Stimulated activated CD8-positive, alpha-beta memory T cell treated with anti-CD3 and anti-CD28 coated beads, Interleukin-7, amount 100 ng/mL, for 1 hour (primary cell): ENCODE results near the gene GRIA4.

Experiments used
- DNase-seq, 2 donors: peaks; one replicate each; pipeline ENCODE4 v3.0.0-alpha.2; 2020; ENCODE audit warnings: low read depth in 2 of 2

The GRIA4 gene

DNA sequence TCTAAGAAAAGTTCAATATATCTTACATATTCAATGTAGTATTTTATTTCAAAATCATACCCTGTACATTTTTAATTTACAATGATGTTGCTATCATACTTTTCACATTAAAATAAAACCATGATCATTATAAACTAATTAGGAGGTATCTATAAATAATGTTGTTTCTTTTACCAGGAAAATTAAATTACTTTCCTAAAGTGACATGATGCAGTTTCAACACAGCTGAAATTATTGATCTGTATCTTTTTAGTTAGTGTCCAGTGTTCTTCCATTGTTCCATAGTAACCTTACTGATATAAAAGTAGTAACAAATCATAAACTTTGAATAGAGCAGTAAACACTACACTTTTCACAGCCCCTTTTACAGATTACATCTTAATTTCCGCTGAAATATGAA is 29.7 kb downstream of the GRIA4 start:
- no peak for DNase-seq

DNA sequence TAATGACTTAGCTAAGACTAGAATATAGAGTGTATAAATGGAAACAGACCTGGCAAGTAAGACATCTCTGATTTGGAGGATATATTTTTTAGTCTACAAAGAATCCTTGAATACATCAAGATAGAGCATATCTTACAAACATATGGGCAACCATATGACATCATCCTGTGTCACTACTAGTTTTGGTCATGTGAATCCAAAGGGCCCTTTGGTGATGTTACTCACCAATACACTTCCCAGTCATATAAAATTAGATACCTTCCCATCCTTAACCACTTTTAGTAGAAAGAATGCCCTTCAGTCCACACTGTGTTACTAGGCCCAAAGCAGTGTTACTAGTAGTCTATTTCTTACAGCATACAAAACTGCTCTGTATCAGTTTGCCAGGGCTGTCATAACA is 31.6 kb downstream of the GRIA4 start:
- DNase-seq = no peak

DNA sequence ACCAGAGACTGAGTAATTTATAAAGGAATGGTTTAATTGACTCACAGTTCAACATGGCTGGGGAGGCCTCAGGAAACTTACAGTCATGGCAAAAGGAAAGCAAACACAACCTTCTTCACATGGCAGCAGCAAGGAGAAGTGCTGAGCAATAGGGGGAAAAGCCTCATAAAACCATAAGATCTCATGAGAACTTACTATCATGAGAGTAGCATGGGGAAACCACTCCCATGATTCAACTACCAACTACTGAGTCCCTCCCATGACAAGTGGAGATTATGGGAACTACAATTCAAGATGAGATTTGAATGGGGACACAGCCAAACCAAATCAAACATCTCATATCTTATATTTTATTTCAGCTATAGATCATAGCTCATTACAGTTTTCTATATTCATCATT is 33.0 kb downstream of the GRIA4 start:
- DNase-seq = no peak

DNA sequence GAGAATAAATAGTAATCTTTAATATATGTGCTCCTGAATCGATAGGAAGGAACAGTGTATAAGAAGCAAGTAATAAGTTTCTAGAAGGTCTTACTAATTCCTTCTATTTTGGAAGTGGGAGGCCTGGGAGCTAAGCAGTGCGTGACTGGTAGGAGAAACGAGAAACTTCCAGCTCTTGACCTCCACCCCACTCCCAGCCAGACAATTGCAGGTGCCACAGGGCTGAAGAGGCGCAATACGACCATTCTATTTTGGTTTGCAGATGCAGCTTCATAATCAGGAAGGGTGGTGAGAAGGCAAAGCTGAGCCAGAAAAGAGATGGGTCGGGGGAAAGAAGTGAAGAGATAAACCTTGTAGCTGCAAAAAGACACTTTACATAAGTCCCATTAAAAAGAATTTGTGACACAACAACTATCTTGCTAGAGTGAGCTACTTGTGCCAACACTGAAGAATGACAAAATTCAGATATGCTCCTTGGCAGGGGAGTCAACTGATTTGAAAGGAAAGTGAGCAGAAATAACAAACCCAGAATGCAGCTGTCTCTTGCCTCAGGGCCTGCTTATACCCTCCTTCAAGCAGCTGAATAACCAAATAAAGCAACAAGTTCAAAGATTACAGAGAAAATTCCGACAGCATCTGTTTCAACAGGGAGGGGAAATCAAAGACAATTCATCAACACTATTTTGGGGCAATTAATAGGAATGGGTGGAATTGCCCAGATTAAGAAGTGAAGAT is 35.1 kb downstream of the GRIA4 start:
- no peak for DNase-seq

DNA sequence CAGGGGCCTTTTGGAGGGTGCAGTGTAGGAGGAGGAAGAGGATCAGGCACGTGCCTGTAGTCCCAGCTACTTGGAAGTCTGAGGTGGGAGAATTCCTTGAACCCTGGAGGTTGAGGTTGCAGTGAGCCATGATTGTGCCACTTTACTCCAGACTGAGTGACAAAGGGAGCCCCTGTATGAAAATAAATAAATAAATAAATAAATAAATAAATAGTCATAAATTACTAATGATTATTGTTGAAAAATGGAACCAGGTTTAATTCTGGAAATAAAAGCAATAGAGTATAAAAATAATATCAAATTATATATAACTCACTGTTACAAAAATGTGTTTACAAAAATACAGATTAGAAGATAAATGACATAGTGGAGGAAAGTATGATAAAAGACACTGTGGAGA is 37.9 kb downstream of the GRIA4 start:
- DNase-seq = no peak

DNA sequence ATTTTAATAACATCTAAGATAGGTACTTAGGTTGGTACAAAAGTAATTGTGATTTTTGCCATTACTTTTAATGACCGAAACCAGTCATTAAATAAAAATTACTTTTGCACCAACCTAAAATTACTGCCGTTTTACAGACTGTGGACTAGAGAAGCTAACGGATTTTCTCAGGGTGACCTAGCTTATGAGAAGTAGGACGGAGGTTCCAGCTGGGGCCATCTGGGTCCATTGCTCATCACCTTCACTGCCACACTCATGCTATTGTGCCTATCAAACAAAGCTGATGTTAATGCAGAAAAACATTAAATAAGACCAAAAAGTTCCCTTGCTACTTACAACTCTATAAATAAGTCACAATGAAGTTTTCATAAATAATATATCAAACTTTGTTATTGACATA is 38.9 kb downstream of the GRIA4 start:
- DNase-seq = no peak

DNA sequence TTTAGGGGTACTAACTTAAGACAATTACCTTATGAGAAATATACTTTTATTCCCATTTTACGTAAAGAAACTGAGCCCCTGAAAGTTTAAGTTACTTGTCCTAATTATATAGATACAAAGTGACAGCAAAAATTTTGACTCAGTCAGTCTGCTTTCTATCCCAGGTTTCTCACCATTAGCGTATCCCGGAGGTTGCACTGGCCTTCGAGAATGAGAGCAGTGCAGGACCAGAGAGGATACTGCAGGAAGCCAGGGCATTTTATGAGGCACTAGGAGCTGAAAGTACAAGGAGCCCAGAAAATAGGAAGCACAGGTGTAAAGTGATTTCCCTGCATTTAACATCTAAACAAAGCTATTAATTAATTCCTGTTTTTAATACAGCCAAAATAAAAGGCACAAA is 55.4 kb downstream of the GRIA4 start:
- DNase-seq = no peak

DNA sequence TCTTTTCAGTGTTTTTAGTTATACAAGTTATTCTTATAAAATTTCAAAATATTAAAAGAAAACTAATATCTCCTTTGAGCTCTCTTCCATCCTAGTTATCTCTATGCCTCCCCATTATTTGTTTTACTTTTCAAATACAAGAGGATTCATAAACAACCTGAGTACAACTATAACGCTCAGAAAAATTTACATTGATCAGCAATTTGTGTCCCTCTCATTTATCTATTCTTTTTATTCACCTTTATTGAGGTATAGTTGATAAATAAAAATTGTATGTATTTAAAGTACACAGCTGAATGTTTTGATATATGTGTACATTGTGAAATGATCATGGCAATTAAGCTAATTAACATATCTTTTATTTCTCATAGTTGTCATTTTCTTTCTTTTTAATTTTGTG is 57.6 kb downstream of the GRIA4 start:
- DNase-seq = no peak

DNA sequence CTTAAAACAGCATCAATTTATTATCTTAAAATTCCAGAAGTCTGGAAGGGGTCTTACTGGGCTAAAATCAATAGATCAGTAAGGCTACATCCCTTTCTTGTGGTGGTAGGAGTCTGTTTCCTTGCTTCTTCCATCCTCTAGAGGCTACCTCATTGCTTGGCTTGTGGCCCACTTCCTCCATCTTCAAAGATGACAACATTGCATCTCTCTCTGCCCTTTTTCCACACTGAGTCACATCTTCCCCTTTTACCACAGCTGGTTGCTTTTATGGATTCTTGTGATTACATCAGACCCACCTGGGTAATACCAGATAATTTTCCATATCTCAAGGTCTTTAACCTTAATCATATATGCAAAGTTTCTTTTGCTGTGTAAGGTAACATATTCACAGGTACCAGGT is 60.9 kb downstream of the GRIA4 start:
- no peak for DNase-seq

DNA sequence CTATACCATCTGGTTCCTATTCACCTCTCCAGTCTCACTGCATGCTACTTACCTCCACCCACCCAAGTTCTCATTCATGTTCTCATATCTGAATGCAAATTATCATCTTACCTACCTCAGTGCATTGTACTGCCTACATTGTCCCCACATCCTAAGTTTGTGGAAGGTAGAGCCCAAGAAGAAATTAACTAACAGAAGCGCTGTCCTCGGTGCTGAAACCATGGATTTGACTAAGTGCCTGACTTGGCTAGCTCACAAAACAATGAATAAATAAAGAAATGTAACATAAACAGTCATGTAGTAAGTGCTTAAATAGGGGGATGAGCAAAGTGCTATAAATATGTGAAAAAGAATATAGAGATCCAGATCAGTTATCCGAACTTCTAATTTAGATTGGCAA is 63.2 kb downstream of the GRIA4 start:
- no peak for DNase-seq

DNA sequence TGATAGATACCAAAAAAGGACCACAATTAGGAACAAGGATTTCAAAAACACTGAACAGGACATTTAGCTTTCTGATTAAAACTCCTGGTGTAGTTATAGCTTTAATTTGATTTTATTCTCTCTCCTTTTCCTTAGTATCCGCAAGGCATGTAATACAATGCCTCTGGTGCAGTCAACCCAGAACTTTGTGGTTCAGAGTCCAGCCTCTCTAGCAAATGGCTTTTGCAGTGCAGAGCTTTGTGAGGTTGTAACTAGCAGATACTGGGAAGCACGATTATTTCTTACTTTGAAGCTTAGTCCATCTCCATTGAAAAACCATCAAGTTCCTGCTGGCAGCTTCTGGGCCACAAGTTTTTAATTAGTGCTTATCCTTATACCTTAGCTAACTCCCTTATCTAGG is 79.8 kb downstream of the GRIA4 start:
- DNase-seq = no peak

DNA sequence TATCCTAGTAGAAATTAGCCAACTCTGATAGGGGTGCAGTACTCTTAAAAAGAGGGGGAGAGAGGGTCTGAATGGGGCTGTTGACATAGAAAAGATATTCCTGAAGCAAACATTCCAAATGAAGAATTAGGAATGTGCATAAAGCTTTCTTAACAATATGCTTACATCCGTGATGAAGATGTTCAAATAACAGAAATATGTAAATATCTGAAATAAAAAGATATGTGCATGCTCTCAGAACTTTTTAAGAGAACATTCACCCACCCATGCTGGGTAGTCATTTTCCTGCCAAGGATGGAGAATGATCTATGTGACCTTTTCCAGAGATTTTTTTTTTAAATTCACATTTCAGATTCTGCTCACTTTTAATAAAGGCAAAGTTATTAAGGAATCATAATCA is 80.6 kb downstream of the GRIA4 start:
- no peak for DNase-seq

DNA sequence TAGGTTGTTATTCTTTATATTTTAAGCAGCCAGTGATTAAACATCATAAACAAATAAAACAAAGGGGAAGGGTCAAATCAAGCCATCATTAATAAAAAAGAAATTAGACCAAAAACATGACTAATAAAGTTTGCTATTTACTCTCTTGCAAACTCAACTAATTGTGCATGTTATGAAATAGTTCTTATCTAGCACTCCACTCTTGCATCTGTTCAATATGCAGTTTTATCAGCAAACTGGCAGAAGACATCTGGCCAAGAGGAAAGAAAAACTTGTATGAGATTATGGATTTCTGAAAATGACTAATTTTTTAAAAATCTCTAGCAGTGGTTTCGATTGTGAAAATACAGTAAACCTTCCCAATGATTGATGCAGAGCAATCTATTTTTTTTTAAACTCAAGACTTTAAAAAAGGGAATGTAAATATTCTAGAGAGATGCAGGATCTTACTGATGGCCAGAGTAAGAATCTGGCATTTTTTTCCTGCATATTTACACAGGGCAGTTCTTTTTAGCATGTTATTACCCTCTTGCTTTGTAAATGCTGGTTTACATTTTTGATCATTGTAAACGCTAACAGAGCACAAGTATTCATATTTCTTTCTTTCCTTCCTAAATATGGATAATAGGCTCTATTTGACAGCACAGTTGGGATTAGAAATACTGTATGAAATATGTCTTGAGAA is 83.3 kb downstream of the GRIA4 start:
- DNase-seq = no peak

DNA sequence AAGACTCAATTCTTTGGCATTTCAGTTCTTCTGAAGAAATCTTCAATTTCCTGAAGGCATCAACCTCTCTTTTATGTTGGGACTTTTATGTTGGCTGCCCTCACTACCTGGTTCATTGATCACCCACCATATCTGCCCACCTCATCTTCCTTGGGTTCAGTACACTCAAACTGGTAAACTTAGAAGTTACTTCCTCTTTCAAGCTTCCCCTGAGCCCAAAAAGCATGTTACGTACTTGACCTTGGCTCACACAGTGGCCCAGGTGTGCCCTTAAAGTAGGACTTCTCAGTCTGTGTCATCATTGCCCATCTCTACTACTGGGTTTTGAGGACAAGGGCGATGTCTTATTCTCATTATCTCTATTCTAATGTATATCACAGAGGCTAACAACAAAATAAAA is 86.1 kb downstream of the GRIA4 start:
- DNase-seq = no peak

DNA sequence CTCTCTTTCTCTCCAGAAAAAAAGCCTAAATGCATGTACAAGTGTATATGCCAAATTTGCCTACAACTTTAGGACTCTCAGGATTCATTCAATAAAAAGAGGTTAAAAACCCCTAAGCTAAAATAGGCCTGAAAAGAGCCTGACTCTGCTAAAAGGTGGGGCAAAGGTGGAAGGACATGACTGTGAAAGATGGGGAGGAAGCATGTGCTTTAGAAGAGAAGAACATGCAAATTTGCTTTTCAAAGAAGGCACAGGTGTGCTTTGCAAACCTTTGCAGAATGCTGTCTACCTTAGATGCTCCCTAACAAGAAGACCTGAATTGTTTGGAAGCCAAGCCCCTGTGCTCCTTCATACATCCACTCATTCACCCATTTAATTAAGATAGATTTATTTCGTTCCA is 87.4 kb downstream of the GRIA4 start:
- DNase-seq = no peak

DNA sequence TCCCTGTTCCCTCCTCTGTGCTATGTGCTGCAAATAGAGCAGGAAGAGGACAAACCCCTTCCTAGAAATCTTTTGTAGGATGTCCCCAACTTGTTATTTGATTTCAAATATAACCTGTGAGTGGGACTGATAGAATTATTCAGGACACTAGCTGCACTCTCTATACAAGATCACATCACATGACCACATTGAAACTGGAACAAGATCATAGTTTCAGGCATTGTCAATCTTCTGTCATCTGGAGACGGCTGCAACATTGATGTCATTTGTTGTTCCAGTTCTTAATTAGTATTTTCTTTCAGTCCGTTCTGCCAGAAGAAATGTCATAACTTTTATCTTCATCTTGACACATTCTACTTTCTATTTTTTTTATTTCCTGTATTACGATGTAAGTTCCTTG is 89.3 kb downstream of the GRIA4 start:
- no peak for DNase-seq

DNA sequence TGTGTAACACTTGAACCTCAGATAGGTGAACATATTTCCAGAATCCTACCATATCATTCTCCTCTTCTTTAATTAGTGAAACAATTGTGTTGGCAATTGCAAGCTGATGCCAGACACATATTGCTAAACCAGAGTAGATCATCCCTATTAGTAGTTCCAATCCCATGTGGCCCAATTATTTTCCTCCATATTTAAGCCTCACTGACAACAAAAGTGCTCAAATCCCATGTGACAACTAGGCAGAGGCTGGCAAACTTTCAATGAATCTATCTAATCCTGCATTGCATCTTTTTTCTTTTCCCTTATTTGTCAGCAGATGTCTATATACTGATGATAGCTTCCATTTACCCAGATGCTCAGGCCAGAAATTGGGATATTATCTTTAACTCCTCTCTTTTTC is 90.4 kb downstream of the GRIA4 start:
- DNase-seq = no peak

DNA sequence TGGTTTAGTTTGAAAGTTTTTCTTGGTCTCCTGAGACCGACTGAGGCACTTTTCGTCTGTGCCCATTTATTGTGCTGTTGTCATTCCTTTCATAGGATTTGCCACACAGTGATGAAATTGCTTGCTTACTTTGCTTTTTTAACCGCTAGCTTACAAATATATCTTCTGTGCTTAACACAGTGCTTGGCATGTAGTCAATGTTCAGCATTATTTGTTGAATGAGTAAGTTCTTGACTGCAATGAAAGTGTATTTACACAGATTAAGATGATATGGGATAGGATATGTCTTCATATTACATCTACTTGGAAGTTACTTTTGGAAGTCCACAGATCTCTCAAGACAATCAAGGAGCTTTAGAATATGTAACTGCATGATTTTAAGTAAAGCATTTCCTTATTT is 91.2 kb downstream of the GRIA4 start:
- no peak for DNase-seq

DNA sequence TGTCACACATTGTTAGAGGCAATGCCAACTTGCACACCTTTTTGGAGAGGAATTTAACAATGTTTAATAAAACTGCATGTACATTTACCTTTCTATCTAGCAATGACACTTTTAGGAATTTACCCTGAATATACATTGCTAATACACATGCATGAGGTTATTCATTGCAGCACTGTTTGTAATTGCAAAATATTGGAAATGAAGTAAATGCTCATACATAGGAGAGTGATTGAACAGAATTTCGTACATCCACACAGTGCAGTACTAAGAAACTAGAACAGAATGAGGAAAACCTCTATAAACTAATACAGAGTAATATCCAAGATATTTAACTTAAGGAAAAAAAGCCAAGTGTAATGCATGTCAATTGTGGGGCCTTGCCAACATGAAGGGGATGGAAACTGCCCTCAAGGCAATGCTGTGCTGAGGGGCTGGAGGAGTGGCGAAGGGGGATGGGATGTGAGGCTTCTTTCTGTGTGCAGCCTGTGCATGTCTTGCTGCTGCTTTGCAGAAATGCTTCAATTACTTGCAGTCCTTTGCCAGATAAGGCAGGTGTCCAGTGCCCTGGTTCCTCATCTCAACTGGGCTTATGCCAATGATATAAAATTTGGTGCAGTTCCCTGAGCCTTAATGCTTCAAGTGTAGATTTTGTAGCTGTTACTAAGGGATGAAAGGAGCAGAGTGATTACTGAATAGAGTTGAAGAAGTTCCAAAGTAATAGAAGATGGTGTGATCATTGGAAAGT is 96.1 kb downstream of the GRIA4 start:
- no peak for DNase-seq

DNA sequence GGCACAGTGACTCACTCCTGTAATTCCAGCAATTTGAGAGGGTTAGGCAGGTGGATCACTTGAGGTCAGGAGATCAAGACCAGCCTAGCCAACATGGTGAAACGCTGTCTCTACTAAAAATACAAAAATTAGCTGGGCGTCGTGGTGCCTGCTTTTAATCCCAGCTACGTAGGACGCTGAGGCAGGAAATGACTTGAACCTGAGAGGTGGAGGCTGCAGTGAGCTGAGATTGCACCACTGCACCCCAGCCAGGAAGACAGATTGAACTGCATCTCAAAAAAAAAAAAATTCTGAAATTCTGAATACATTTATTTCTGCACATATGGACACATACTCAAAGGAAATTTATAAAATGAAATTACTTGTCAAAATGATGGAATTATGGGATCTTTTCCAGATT is 103.2 kb downstream of the GRIA4 start:
- no peak for DNase-seq

DNA sequence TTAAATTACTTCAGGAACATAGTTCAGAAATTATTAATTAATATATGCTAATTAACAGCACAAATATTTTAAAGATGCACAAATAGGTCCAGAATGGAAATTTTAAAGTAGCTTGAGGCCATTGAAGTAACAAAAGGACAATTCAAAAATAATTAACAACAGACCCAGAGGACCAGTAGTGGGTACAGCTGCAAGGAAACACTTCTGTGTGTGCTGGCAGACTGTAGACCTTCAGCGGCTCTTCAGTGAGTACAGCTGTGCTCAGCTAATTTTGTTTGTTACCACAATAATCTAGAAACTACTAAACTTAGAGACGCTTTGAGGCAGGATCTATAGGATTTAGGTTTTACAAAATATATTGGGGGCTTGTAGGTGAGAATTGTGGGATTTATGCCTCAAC is 103.8 kb downstream of the GRIA4 start:
- DNase-seq = no peak

DNA sequence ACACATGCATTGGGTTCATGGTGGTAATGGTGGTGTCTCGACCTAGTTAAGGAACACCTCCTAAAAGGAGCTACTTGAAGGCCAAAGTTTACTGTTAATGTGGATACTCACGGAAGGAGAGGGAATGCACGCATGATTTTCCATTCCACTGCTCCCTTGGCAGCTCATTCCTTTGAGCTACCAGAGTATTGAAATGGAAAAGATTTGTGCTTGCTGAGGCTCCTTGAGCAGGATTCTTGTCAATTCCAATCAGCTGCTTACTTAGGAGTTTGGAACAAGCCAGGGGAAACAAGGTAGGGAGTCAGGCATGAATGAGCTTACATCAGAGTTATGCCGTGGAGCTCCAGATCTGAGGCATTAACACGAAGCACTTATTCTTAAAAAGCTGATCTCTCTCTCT is 108.8 kb downstream of the GRIA4 start:
- DNase-seq = no peak
